ENCODE data around the gene PTPRN2. TPM values are rescaled to one million over a fixed set of nuclear protein-coding genes. Genes with fewer than 3 reads are reported as not detected.
A peak's percentile ranks its signal among the peaks of the same experiment; 100 is the strongest.

Gene PTPRN2
- total and polyA plus RNA-seq, 2 of the 8 experiments (the other 6 are each of a cell fraction or from before 2014, with no cell fraction given), result 2.6 to 4.5 TPM

DNA sequence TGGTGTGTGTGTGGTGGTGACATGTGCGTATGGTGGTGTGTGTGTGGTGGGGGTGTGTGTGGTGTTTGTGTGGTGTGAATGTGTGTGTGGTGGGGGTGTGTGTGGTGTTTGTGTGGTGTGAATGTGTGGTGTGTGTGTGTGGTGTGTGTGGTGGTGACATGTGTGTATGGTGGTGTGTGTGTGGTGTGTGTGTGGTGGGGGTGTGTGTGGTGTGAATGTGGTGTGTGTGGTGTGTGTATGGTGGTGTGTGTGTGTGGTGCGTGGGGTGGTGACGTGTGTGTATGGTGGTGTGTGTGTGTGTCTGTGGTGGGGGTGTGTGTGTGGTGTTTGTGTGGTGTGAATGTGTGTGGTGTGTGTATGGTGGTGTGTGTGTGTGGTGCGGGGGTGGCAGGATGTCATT is 797.7 kb downstream of the PTPRN2 start:
- Histone ChIP-seq H3K27me3 (replicated peaks in 1 of 4; ENCODE audit: control insufficient read depth in 3 of 4, extremely low read depth in 1 of 4, insufficient read depth in 3 of 4, low read length in 3 of 4) (no peaks in the 10 kb centered on the region; a peak in 1 of 7 replicates), H2AFZ (ENCODE audit: low read length) (no peak overlapping the region), H4K20me1 (replicated peaks in 1 of 2; ENCODE audit: control insufficient read depth in 1 of 2, insufficient read depth in 2 of 2, low read length in 2 of 2) (peaks cover 0 to 7% of the 10 kb centered on the region in 2 experiments), H3K18ac (ENCODE audit: extremely low read depth, low read length) (no peak overlapping the region; the same call in 1 of the 2 replicates), H3K56ac (replicated peaks; ENCODE audit: insufficient read length, low read depth, low read length) (peak overlapping the region; percentile 99), H3K4me1 (replicated peaks in 1 of 4; ENCODE audit: control insufficient read depth in 3 of 4, insufficient read depth in 4 of 4, low read length in 3 of 4) (peaks cover 3 to 29% (median 15%) of the 10 kb centered on the region in 4 experiments), H3K79me1 (ENCODE audit: low read depth, low read length) (no peaks in the 10 kb centered on the region), H2BK12ac (ENCODE audit: low read depth, low read length) (peak overlapping the region; percentile 99; the same call in 1 of the 2 replicates), H4K5ac (ENCODE audit: insufficient read length, low read depth, low read length) (no peak overlapping the region), H2AK5ac (ENCODE audit: low read depth, low read length) (peak overlapping the region; percentile 100), H3K79me2 (ENCODE audit: control insufficient read depth in 1 of 2, insufficient read depth in 2 of 2, low read length in 2 of 2) (no peaks in the 10 kb centered on the region), H3K23me2 (ENCODE audit: low read depth, low read length) (peaks cover 9% of the 10 kb centered on the region; the same call in 1 of the 2 replicates), H2BK120ac (replicated peaks; ENCODE audit: low read depth, low read length) (peak overlapping the region; percentile 91), H4K91ac (replicated peaks; ENCODE audit: insufficient read length, low read length) (peak overlapping the region; percentile 94), H2BK15ac (ENCODE audit: low read length) (peak overlapping the region; percentile 48), H3K4me3 (ENCODE audit: extremely low read depth in 1 of 4, insufficient read depth in 2 of 4, low read depth in 3 of 4, low read length in 4 of 4) (no peak overlapping the region), H3K27ac (ENCODE audit: low read depth, low read length) (no peak overlapping the region), H3K4ac (replicated peaks; ENCODE audit: insufficient read length, low read depth, low read length) (peak overlapping the region; percentile 78), H3K14ac (ENCODE audit: insufficient read length) (no peak overlapping the region), H3K23ac (ENCODE audit: insufficient read length) (no peak overlapping the region), H3K9ac (replicated peaks in 1 of 4; ENCODE audit: extremely low read depth in 1 of 4, low read depth in 3 of 4, low read length in 3 of 4) (no peak overlapping the region), H3K4me2 (ENCODE audit: insufficient read depth in 1 of 2, low read depth in 2 of 2, low read length in 2 of 2) (no peak overlapping the region), H4K8ac (ENCODE audit: extremely low read depth, insufficient read depth, low read length) (no peak overlapping the region; the same call in 1 of the 2 replicates), H3K9me3 (ENCODE audit: insufficient read depth in 2 of 2, low read depth in 1 of 2, low read length in 1 of 2) (no peaks in the 10 kb centered on the region), H2BK20ac (ENCODE audit: low read length) (peak overlapping the region; percentile 24), H2BK5ac (ENCODE audit: low read depth, low read length) (peak overlapping the region; percentile 78; the same call in 1 of the 2 replicates), H3K36me3 (ENCODE audit: control insufficient read depth in 2 of 4, insufficient read depth in 4 of 4, low read length in 3 of 4) (no peaks in the 10 kb centered on the region)
- no peak for DNase-seq (ENCODE audit: low read depth in 1 of 2, low spot score in 2 of 2)
- FAIRE-seq, result no peak
- TF ChIP-seq NRF1 (IDR thresholded peaks at IDR 0.05; ENCODE audit: low read depth, low read length), result no peak
- TF ChIP-seq, protein P1, sequence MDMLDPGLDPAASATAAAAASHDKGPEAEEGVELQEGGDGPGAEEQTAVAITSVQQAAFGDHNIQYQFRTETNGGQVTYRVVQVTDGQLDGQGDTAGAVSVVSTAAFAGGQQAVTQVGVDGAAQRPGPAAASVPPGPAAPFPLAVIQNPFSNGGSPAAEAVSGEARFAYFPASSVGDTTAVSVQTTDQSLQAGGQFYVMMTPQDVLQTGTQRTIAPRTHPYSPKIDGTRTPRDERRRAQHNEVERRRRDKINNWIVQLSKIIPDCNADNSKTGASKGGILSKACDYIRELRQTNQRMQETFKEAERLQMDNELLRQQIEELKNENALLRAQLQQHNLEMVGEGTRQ (IDR thresholded peaks at IDR 0.05; ENCODE audit: low read length), result no peak
- 94% methylated on average over 4 of the region's 4 CpGs; no CpG with 5 or more reads in 1 of the 2 experiments for WGBS, 2 experiments (ENCODE audit: extremely low coverage in 1 of 2, insufficient coverage in 1 of 2, insufficient read length in 1 of 2, insufficient replicate concordance in 2 of 2, low coverage in 1 of 2, low lambda C conversion rate in 2 of 2, missing lambda C conversion rate in 1 of 2)
- ChIA-PET POLR2A (ENCODE audit: partially characterized antibody) (no interaction called here), CTCF (ENCODE audit: partially characterized antibody) (no interaction called here)

All from H1 (cell line).